HEK293 (cell line): Measurements from ENCODE around the gene C1RL.

Experiments
- CTCF ChIA-PET: fragments of 350-600 bp; formaldehyde crosslinking; extraction: SDS; loops from one replicate; lab custom pipeline; 2021; ENCODE audit warnings: antibody characterized with exemption; lab: Yijun Ruan, JAX
- POLR2A ChIA-PET: fragments of 300-600 bp; formaldehyde crosslinking; extraction: SDS; loops from one replicate; lab custom pipeline; 2020; ENCODE audit warnings: antibody characterized with exemption, inconsistent platforms; lab: Yijun Ruan, JAX
- H3K27ac ChIP-seq: fragments of 200-500 bp; sonication (Bioruptor generic); 2 replicates; pipeline ENCODE4 v1.5.1; 2014; ENCODE audit warnings: low read depth, low read length, control low read depth, inconsistent platforms; ENCODE audit errors: extremely low read depth
- H3K36me3 ChIP-seq, 2 experiments: fragments of 200-500 bp in 1 of 2; sonication (Bioruptor generic) in 1 of 2; 1 replicate in 1 of 2; 2 replicates in 1 of 2; pipeline ENCODE4 v1.5.1; 2014 to 2017; ENCODE audit warnings: inconsistent platforms in 2 of 2, low read length in 2 of 2; ENCODE audit not compliant: control insufficient read depth in 2 of 2, insufficient read depth in 1 of 2
- H3K4me1 ChIP-seq: fragments of 200-500 bp; sonication (Bioruptor generic); 2 replicates; pipeline ENCODE4 v1.5.1; 2014; ENCODE audit warnings: mild to moderate bottlenecking, low read length, inconsistent platforms; ENCODE audit not compliant: control insufficient read depth, insufficient read depth
- H3K4me3 ChIP-seq: 2 replicates; pipeline ENCODE4 v1.5.1; 2011; ENCODE audit warnings: low read depth, mild to moderate bottlenecking, control low read depth, low read length, moderate library complexity
- H3K9me3 ChIP-seq: fragments of 200-500 bp; sonication (Bioruptor generic); 2 replicates; pipeline ENCODE4 v1.5.1; 2014; ENCODE audit warnings: low read depth, low read length, inconsistent platforms; ENCODE audit not compliant: control insufficient read depth, insufficient read depth
- ATF2 ChIP-seq: fragments of 450-650 bp; formaldehyde crosslinking; IDR thresholded peaks from 2 replicates; pipeline ENCODE4 v1.5.1; 2016; ENCODE audit warnings: missing biosample characterization, missing genetic modification characterization, low read depth
- HOXD13 ChIP-seq: sonication (generic); formaldehyde crosslinking; IDR thresholded peaks from 2 replicates; pipeline ENCODE4 v1.8.0; 2022; ENCODE audit warnings: missing genetic modification reagents, borderline replicate concordance
- KLF17 ChIP-seq: fragments of 450-650 bp; formaldehyde crosslinking; IDR thresholded peaks from 2 replicates; pipeline ENCODE4 v1.5.1; 2016; ENCODE audit warnings: missing biosample characterization, missing genetic modification characterization
- KLF9 ChIP-seq: fragments of 450-650 bp; formaldehyde crosslinking; IDR thresholded peaks from 2 replicates; pipeline ENCODE4 v1.5.1; 2016; ENCODE audit warnings: missing biosample characterization, missing genetic modification characterization, low read depth
- OSR2 ChIP-seq: fragments of 450-650 bp; formaldehyde crosslinking; IDR thresholded peaks from 2 replicates; pipeline ENCODE4 v1.5.1; 2016; ENCODE audit warnings: missing biosample characterization, missing genetic modification characterization
- SCRT2 ChIP-seq: fragments of 450-650 bp; formaldehyde crosslinking; IDR thresholded peaks from 2 replicates; pipeline ENCODE4 v1.5.1; 2016; ENCODE audit warnings: missing biosample characterization, missing genetic modification characterization
- TRIM28 ChIP-seq: IDR thresholded peaks from 2 replicates; pipeline ENCODE4 v1.6.1; 2011; ENCODE audit warnings: low read length, control low read depth, borderline replicate concordance
- ZFP69B ChIP-seq: fragments of 450-650 bp; formaldehyde crosslinking; IDR thresholded peaks from 2 replicates; pipeline ENCODE4 v1.5.1; 2016; ENCODE audit warnings: missing biosample characterization, missing genetic modification characterization
- ZNF121 ChIP-seq: fragments of 450-650 bp; formaldehyde crosslinking; IDR thresholded peaks from 2 replicates; pipeline ENCODE4 v1.5.1; 2016; ENCODE audit warnings: missing biosample characterization, missing genetic modification characterization
- ZNF132 ChIP-seq: fragments of 450-650 bp; formaldehyde crosslinking; IDR thresholded peaks from 2 replicates; pipeline ENCODE4 v1.5.1; 2017; ENCODE audit warnings: missing biosample characterization, missing genetic modification characterization, borderline replicate concordance
- ZNF214 ChIP-seq: fragments of 450-650 bp; formaldehyde crosslinking; IDR thresholded peaks from 2 replicates; pipeline ENCODE4 v1.5.1; 2017; ENCODE audit warnings: missing biosample characterization, mild to moderate bottlenecking, missing genetic modification characterization, borderline replicate concordance
- ZNF223 ChIP-seq: fragments of 450-650 bp; formaldehyde crosslinking; IDR thresholded peaks from 2 replicates; pipeline ENCODE4 v1.5.1; 2016; ENCODE audit warnings: missing biosample characterization, missing genetic modification characterization
- ZNF274 ChIP-seq, 2 experiments: fragments of 200-500 bp in 1 of 2; fragments of 450-650 bp in 1 of 2; sonication (Bioruptor generic) in 1 of 2; formaldehyde crosslinking in 1 of 2; IDR thresholded peaks; 2 replicates each; pipeline versions ENCODE4 v1.5.1 to v1.6.1; 2014 to 2016; ENCODE audit warnings: borderline replicate concordance in 1 of 2, inconsistent platforms in 1 of 2, low read length in 1 of 2, missing biosample characterization in 1 of 2, missing genetic modification characterization in 1 of 2
- ZNF292 ChIP-seq: fragments of 450-650 bp; formaldehyde crosslinking; IDR thresholded peaks from 2 replicates; pipeline ENCODE4 v1.5.1; 2016; ENCODE audit warnings: low read depth, missing biosample characterization, missing genetic modification characterization, borderline replicate concordance
- ZNF391 ChIP-seq: fragments of 450-650 bp; formaldehyde crosslinking; IDR thresholded peaks from 2 replicates; pipeline ENCODE4 v1.5.1; 2016; ENCODE audit warnings: low read depth, missing biosample characterization, missing genetic modification characterization, borderline replicate concordance
- ZNF426 ChIP-seq: fragments of 450-650 bp; formaldehyde crosslinking; IDR thresholded peaks from 2 replicates; pipeline ENCODE4 v1.5.1; 2017; ENCODE audit warnings: missing biosample characterization, missing genetic modification characterization, mild to moderate bottlenecking, inconsistent platforms, moderate library complexity
- ZNF513 ChIP-seq: fragments of 450-650 bp; IDR thresholded peaks from 2 replicates; pipeline ENCODE4 v1.5.1; 2018; ENCODE audit warnings: missing biosample characterization, missing genetic modification characterization
- ZNF514 ChIP-seq: fragments of 450-650 bp; formaldehyde crosslinking; IDR thresholded peaks from 2 replicates; pipeline ENCODE4 v1.5.1; 2016; ENCODE audit warnings: missing biosample characterization, missing genetic modification characterization
- ZNF558 ChIP-seq: fragments of 450-650 bp; formaldehyde crosslinking; IDR thresholded peaks from 2 replicates; pipeline ENCODE4 v1.5.1; 2016; ENCODE audit warnings: missing biosample characterization, missing genetic modification characterization
- ZNF560 ChIP-seq: fragments of 450-650 bp; formaldehyde crosslinking; IDR thresholded peaks from 2 replicates; pipeline ENCODE4 v1.5.1; 2017; ENCODE audit warnings: missing biosample characterization, missing genetic modification characterization, borderline replicate concordance
- ZNF624 ChIP-seq: fragments of 450-650 bp; formaldehyde crosslinking; IDR thresholded peaks from 2 replicates; pipeline ENCODE4 v1.5.1; 2017; ENCODE audit warnings: missing biosample characterization, missing genetic modification characterization
- ZNF639 ChIP-seq: fragments of 450-650 bp; formaldehyde crosslinking; IDR thresholded peaks from 2 replicates; pipeline ENCODE4 v1.5.1; 2016; ENCODE audit warnings: missing biosample characterization, missing genetic modification characterization
- ZNF670 ChIP-seq: fragments of 450-650 bp; formaldehyde crosslinking; IDR thresholded peaks from 2 replicates; pipeline ENCODE4 v1.5.1; 2016; ENCODE audit warnings: missing biosample characterization, missing genetic modification characterization, low read depth
- ZNF677 ChIP-seq: fragments of 450-650 bp; IDR thresholded peaks from 2 replicates; pipeline ENCODE4 v1.5.0; 2018; ENCODE audit warnings: missing biosample characterization, mild to moderate bottlenecking, missing genetic modification characterization, moderate library complexity
- ZSCAN18 ChIP-seq: fragments of 450-650 bp; formaldehyde crosslinking; IDR thresholded peaks from 2 replicates; pipeline ENCODE4 v1.5.1; 2016; ENCODE audit warnings: missing biosample characterization, missing genetic modification characterization
- ZXDB ChIP-seq: fragments of 450-650 bp; formaldehyde crosslinking; IDR thresholded peaks from 2 replicates; pipeline ENCODE4 v1.5.1; 2016; ENCODE audit warnings: missing biosample characterization, missing genetic modification characterization

C1RL gene

GRCh38 chr12:7120166-7120565 is 11.2 kb upstream of the C1RL start:
- no peak overlapping the region for H3K4me3 ChIP-seq
- H3K9me3 ChIP-seq: no peaks in the 10 kb centered on the region
- H3K27ac ChIP-seq: no peak overlapping the region
- POLR2A ChIA-PET: no interaction called here
- peaks cover 0 to 3% of the 10 kb centered on the region in 2 experiments; a peak in 1 of 3 replicates for H3K36me3 ChIP-seq
- no peak for TF ChIP-seq KLF17 (tag by site-specific recombination)
- TF ChIP-seq ZNF292 (tag by site-specific recombination): no peak
- no peak for TF ChIP-seq ZNF132
- no peak for TF ChIP-seq TRIM28
- TF ChIP-seq ZXDB (tag by site-specific recombination): no peak
- TF ChIP-seq ZNF121 (tag by site-specific recombination): no peak
- no peak for TF ChIP-seq ZNF514 (tag by site-specific recombination)
- no peak for TF ChIP-seq ZSCAN18 (tag by site-specific recombination)
- no peak for TF ChIP-seq KLF9 (tag by site-specific recombination)
- no peak for TF ChIP-seq ZNF558 (tag by site-specific recombination)
- TF ChIP-seq ZNF670: no peak
- no peak for TF ChIP-seq OSR2 (tag by site-specific recombination)
- no peak for TF ChIP-seq ZNF223
- TF ChIP-seq HOXD13: no peak
- no peak for TF ChIP-seq ZFP69B
- no peaks in the 10 kb centered on the region for H3K4me1 ChIP-seq
- CTCF ChIA-PET: interaction anchor here (1.3 kb wide), 2 partner anchors 12 to 25 kb away, joined by 3 to 4 read pairs; no protein-coding TSS in a partner anchor

GRCh38 chr12:7118881-7119280 is 9.9 kb upstream of the C1RL start:
- no peaks in the 10 kb centered on the region for H3K4me1 ChIP-seq
- no peak overlapping the region for H3K27ac ChIP-seq
- H3K9me3 ChIP-seq: no peaks in the 10 kb centered on the region
- H3K36me3 ChIP-seq: peaks cover 0 to 3% of the 10 kb centered on the region in 2 experiments; a peak in 1 of 3 replicates
- CTCF ChIA-PET: interaction anchor here (1.1 kb wide), 1 partner anchor 195 kb away, joined by 4 read pairs; no protein-coding TSS in a partner anchor
- no peak for TF ChIP-seq ZNF677 (tag by site-specific recombination)
- TF ChIP-seq ZNF513 (tag by site-specific recombination): peak; percentile 51; the same call in 1 of the 2 replicates
- TF ChIP-seq, all 188 proteins: peak for 1
- POLR2A ChIA-PET: interaction anchor here (0.6 to 1.1 kb wide), 2 partner anchors 172 to 192 kb away, joined by 4 read pairs; no protein-coding TSS in a partner anchor
- H3K4me3 ChIP-seq: no peak overlapping the region

- Histone ChIP-seq H3K36me3 (peaks cover 0 to 3% of the 10 kb centered on the region in 2 experiments; a peak in 1 of 3 replicates), H3K4me3 (no peak overlapping the region), H3K4me1 (no peaks in the 10 kb centered on the region), H3K9me3 (no peaks in the 10 kb centered on the region), H3K27ac (no peak overlapping the region)
- ChIA-PET POLR2A (no interaction called here), CTCF (interaction anchor here (0.5 to 1.4 kb wide), 4 partner anchors 7 to 46 kb away, joined by 3 to 4 read pairs (median 3); partner anchors contain the start of genes C1R and C1RL)
- TF ChIP-seq ZNF214: no peak
- no peak for TF ChIP-seq ZNF391 (tag by site-specific recombination)
- TF ChIP-seq ZNF274 (IDR thresholded peaks at IDR 0.05; ENCODE audit: low read length): no peak
- TF ChIP-seq ZNF274 (tag by site-specific recombination; IDR thresholded peaks at IDR 0.05; ENCODE audit: borderline replicate concordance): no peak
- no peak for TF ChIP-seq SCRT2 (tag by site-specific recombination)
- TF ChIP-seq ATF2: no peak
- no peak for TF ChIP-seq ZNF560 (tag by site-specific recombination)
- no peak for TF ChIP-seq ZNF624 (tag by site-specific recombination)
- TF ChIP-seq ZNF426 (tag by site-specific recombination): no peak
- no peak for TF ChIP-seq ZNF639 (tag by site-specific recombination)
These were observed 8.7 kb upstream of the C1RL start for GRCh38 chr12:7117670-7118069.
